Panc1 (cell line): ENCODE data around the gene SORCS1. TPM values are rescaled to one million over a fixed set of nuclear protein-coding genes. Genes with fewer than 3 reads are reported as not detected.

ENCODE experiments used
- ATAC-seq: fragments of 200-7000 bp; cut with Tn5 transposase; 2 replicates; pipeline ENCODE4 v1.9.1; 2020; ENCODE audit warnings: mild to moderate bottlenecking, moderate library complexity
- BruUV-seq: library from RNA; stranded (reverse); fragments of 400-500 nt; replicated peaks from 2 replicates; lab custom pipeline; 2021; lab: Mats Ljungman, UMichigan
- CTCF ChIA-PET: fragments of 300-600 bp; sonication (Branson Sonifier 250); formaldehyde crosslinking; loops from one replicate; lab custom pipeline; 2022; ENCODE audit warnings: antibody characterized with exemption; lab: Charles Lee
- POLR2A ChIA-PET: fragments of 300-600 bp; sonication (Branson Sonifier 250); formaldehyde crosslinking; loops from one replicate; lab custom pipeline; 2022; ENCODE audit warnings: antibody characterized with exemption; lab: Charles Lee
- DNase-seq: peaks from one replicate; pipeline ENCODE4 v3.0.0-alpha.2; 2010; ENCODE audit warnings: low read depth, low spot score
- H3K27ac ChIP-seq: 2 replicates; pipeline ENCODE4 v1.5.1; 2011; ENCODE audit warnings: mild to moderate bottlenecking, low read length, inconsistent platforms
- H3K27me3 ChIP-seq: fragments of 200-500 bp; sonication (Bioruptor generic); 2 replicates; pipeline ENCODE4 v1.6.0; 2014; ENCODE audit warnings: low read length, inconsistent platforms; ENCODE audit not compliant: control insufficient read depth, insufficient read depth
- H3K36me3 ChIP-seq: fragments of 200-500 bp; sonication (Bioruptor generic); 2 replicates; pipeline ENCODE4 v1.5.1; 2014; ENCODE audit warnings: inconsistent platforms, mild to moderate bottlenecking, low read length, moderate library complexity; ENCODE audit not compliant: control insufficient read depth, insufficient read depth
- H3K4me1 ChIP-seq: 2 replicates; pipeline ENCODE4 v1.5.1; 2011; ENCODE audit warnings: inconsistent platforms, mild to moderate bottlenecking, low read length, moderate library complexity; ENCODE audit not compliant: control insufficient read depth, insufficient read depth
- H3K4me3 ChIP-seq, 2 experiments: 2 replicates each; pipeline ENCODE4 v1.5.1; 2011 to 2012; ENCODE audit warnings: low read depth in 2 of 2, low read length in 2 of 2, mild to moderate bottlenecking in 2 of 2, inconsistent platforms in 1 of 2, moderate library complexity in 1 of 2
- H3K9me3 ChIP-seq: fragments of 200-500 bp; sonication (Bioruptor generic); 2 replicates; pipeline ENCODE4 v1.5.1; 2014; ENCODE audit warnings: low read depth, mild to moderate bottlenecking, inconsistent platforms, low read length, moderate library complexity; ENCODE audit not compliant: control insufficient read depth, insufficient read depth
- CTCF ChIP-seq: fragments of 450-650 bp; IDR thresholded peaks from 2 replicates; pipeline ENCODE4 v1.5.1; 2017; ENCODE audit warnings: mild to moderate bottlenecking
- REST ChIP-seq, 2 experiments: IDR thresholded peaks; 2 replicates each; pipeline ENCODE4 v1.6.1; 2011 to 2012; ENCODE audit warnings: low read depth in 2 of 2, control low read depth in 1 of 2, low read length in 1 of 2, mild to moderate bottlenecking in 1 of 2, moderate library complexity in 1 of 2; ENCODE audit not compliant: insufficient read depth in 1 of 2
- SIN3A ChIP-seq: IDR thresholded peaks from 2 replicates; pipeline ENCODE4 v1.6.1; 2012; ENCODE audit warnings: low read depth, mild to moderate bottlenecking, low read length, moderate library complexity, borderline replicate concordance; ENCODE audit not compliant: insufficient read depth
- TCF7L2 ChIP-seq: IDR thresholded peaks from 2 replicates; pipeline ENCODE4 v1.6.1; 2011; ENCODE audit warnings: mild to moderate bottlenecking, low read depth, low read length, inconsistent platforms
- in situ Hi-C: cut with HindIII; loops from 2 replicates; pipeline ENCODE4 v1.10.0; 2016; ENCODE audit warnings: low sequenced_read_pairs, low pct_unique_long_range_greater_than_20kb
- intact Hi-C: fragments of 100-400 bp; cut with micrococcal nuclease; formaldehyde crosslinking; loops from one replicate; pipeline ENCODE4 v1.10.0; 2022; ENCODE audit not compliant: unreplicated experiment
- total RNA-seq: library from RNA; stranded (reverse); gene quantifications from one replicate; pipeline ENCODE4 v1.2.1, GENCODE V29; 2021; ENCODE audit not compliant: unreplicated experiment

The SORCS1 gene
- total RNA-seq, 1 experiment from 2014 or later: not detected

GRCh38 chr10:107011992-107012391 lies 152.5 kb downstream of the SORCS1 start:
- intact Hi-C loops (no loop called here), in situ Hi-C loops (no loop called here)
- no peak for TF ChIP-seq CTCF
- TF ChIP-seq TCF7L2: no peak
- H3K4me1 ChIP-seq: no peaks in the 10 kb centered on the region
- no peak overlapping the region for H3K4me3 ChIP-seq
- no TSS peak for BruUV-seq
- no peaks in the 10 kb centered on the region for H3K9me3 ChIP-seq
- no peak for DNase-seq
- no peak for ATAC-seq
- H3K27me3 ChIP-seq: no peaks in the 10 kb centered on the region
- H3K27ac ChIP-seq: no peak overlapping the region
- ChIA-PET CTCF (no interaction called here), POLR2A (no interaction called here)
- H3K36me3 ChIP-seq: no peaks in the 10 kb centered on the region

- intact Hi-C loops: no loop called here
- CTCF ChIA-PET: no interaction called here
These were observed 153.4 kb downstream of the SORCS1 start for GRCh38 chr10:107011105-107011504.

More at GRCh38 chr10:107011105-107011504, 153.4 kb downstream of the SORCS1 start:
- Histone ChIP-seq H3K27ac (no peak overlapping the region), H3K4me1 (no peaks in the 10 kb centered on the region), H3K4me3 (no peak overlapping the region), H3K27me3 (no peaks in the 10 kb centered on the region), H3K36me3 (no peaks in the 10 kb centered on the region), H3K9me3 (no peaks in the 10 kb centered on the region)
- BruUV-seq: no TSS peak
- no peak for TF ChIP-seq CTCF
- TF ChIP-seq SIN3A: no peak
- no peak for TF ChIP-seq REST (IDR thresholded peaks at IDR 0.05; ENCODE audit: insufficient read depth in 1 of 2, low read depth in 2 of 2, low read length in 1 of 2)
- in situ Hi-C loops: no loop called here
- POLR2A ChIA-PET: no interaction called here
- DNase-seq (no peak), ATAC-seq (no peak)
